Activated CD4-positive, alpha-beta T cell treated with anti-CD3 and anti-CD28 coated beads, Interleukin-2, Interleukin-4, amounts not matched to agents 100 ng/mL and 50 ng/mL, durations not matched to agents 16 hours and 8 hours (primary cell): ENCODE data around the gene SPATA13.

Experiments
- DNase-seq: peaks from one replicate; pipeline ENCODE4 v3.0.0-alpha.2; 2020; ENCODE audit warnings: low spot score

Gene SPATA13

GRCh38 chr13:24252136-24252535 lies 91.6 kb downstream of the SPATA13 start:
- no peak for DNase-seq

- no peak for DNase-seq
Measured at GRCh38 chr13:24253520-24254145, 93.1 kb downstream of the SPATA13 start.

- DNase-seq, result peak; percentile 85
Measured at GRCh38 chr13:24254146-24254841, 93.8 kb downstream of the SPATA13 start.

GRCh38 chr13:24257497-24257896 lies 97.0 kb downstream of the SPATA13 start:
- no peak for DNase-seq

- DNase-seq, result no peak
Measured at GRCh38 chr13:24261566-24261965, 101.0 kb downstream of the SPATA13 start.

- DNase-seq, result no peak
Measured at GRCh38 chr13:24263632-24264031, 103.1 kb downstream of the SPATA13 start.

GRCh38 chr13:24264976-24265375 lies 104.5 kb downstream of the SPATA13 start:
- DNase-seq, result peak; percentile 91

- DNase-seq, result no peak
Measured at GRCh38 chr13:24265453-24265852, 104.9 kb downstream of the SPATA13 start.

- peak; percentile 71 for DNase-seq
Measured at GRCh38 chr13:24267274-24267673, 106.8 kb downstream of the SPATA13 start.

GRCh38 chr13:24267801-24268200 lies 107.3 kb downstream of the SPATA13 start:
- DNase-seq, result no peak

GRCh38 chr13:24269821-24270220 lies 109.3 kb downstream of the SPATA13 start:
- DNase-seq, result no peak

- peak; percentile 68 for DNase-seq
Measured at GRCh38 chr13:24270639-24271141, 110.2 kb downstream of the SPATA13 start.

- no peak for DNase-seq
Measured at GRCh38 chr13:24271231-24271600, 110.7 kb downstream of the SPATA13 start.

- peak; percentile 83 for DNase-seq
Measured at GRCh38 chr13:24271601-24272451, 111.3 kb downstream of the SPATA13 start.

- no peak for DNase-seq
Measured at GRCh38 chr13:24272452-24273161, 112.1 kb downstream of the SPATA13 start.

- DNase-seq, result no peak
Measured at GRCh38 chr13:24273926-24274325, 113.4 kb downstream of the SPATA13 start.

GRCh38 chr13:24274452-24275021 lies 114.0 kb downstream of the SPATA13 start:
- peak; percentile 67 for DNase-seq

GRCh38 chr13:24275041-24275440 lies 114.5 kb downstream of the SPATA13 start:
- DNase-seq, result no peak

- DNase-seq, result no peak
Measured at GRCh38 chr13:24276306-24276705, 115.8 kb downstream of the SPATA13 start.

GRCh38 chr13:24276861-24277260 lies 116.3 kb downstream of the SPATA13 start:
- DNase-seq, result no peak

- no peak for DNase-seq
Measured at GRCh38 chr13:24277761-24278160, 117.2 kb downstream of the SPATA13 start.
